ENCODE data around the gene IL3.

IL3 gene

GRCh38 chr5:132081458-132081857 is 21.0 kb downstream of the IL3 start:
- Mint-ChIP-seq H3K27ac (peak overlapping the region; percentile 22), H3K9me3 (no peaks in the 10 kb centered on the region), H3K4me3 (no peak overlapping the region), H3K27me3 (no peaks in the 10 kb centered on the region), H3K36me3 (ENCODE audit: low read depth) (peaks cover under 1% of the 10 kb centered on the region), H3K4me1 (ENCODE audit: low read depth) (peaks cover 76% of the 10 kb centered on the region)
- DNase-seq, result no peak

GRCh38 chr5:132082329-132083023 is 22.0 kb downstream of the IL3 start:
- Mint-ChIP-seq H3K4me3 (peak overlapping the region; percentile 18), H3K4me1 (ENCODE audit: low read depth) (peaks cover 68% of the 10 kb centered on the region), H3K27me3 (no peaks in the 10 kb centered on the region), H3K27ac (peak overlapping the region; percentile 88), H3K9me3 (no peaks in the 10 kb centered on the region), H3K36me3 (ENCODE audit: low read depth) (no peaks in the 10 kb centered on the region)
- peak; percentile 42 for DNase-seq

- peak overlapping the region; percentile 88 for H3K27ac Mint-ChIP-seq
- no peaks in the 10 kb centered on the region for H3K9me3 Mint-ChIP-seq
Measured at GRCh38 chr5:132083071-132083678, 22.7 kb downstream of the IL3 start.

GRCh38 chr5:132085686-132086085 is 25.2 kb downstream of the IL3 start:
- DNase-seq, result peak; percentile 29
- Mint-ChIP-seq H3K4me3 (no peak overlapping the region), H3K4me1 (ENCODE audit: low read depth) (peaks cover 61% of the 10 kb centered on the region), H3K27me3 (no peaks in the 10 kb centered on the region), H3K27ac (peak overlapping the region; percentile 19), H3K36me3 (ENCODE audit: low read depth) (no peaks in the 10 kb centered on the region), H3K9me3 (peaks cover 3% of the 10 kb centered on the region)

More at GRCh38 chr5:132083071-132083678, 22.7 kb downstream of the IL3 start:
- Mint-ChIP-seq H3K36me3 (ENCODE audit: low read depth) (no peaks in the 10 kb centered on the region), H3K4me3 (peak overlapping the region; percentile 18), H3K4me1 (ENCODE audit: low read depth) (peaks cover 63% of the 10 kb centered on the region), H3K27me3 (no peaks in the 10 kb centered on the region)
- peak; percentile 68 for DNase-seq

- no peaks in the 10 kb centered on the region for H3K36me3 Mint-ChIP-seq (ENCODE audit: low read depth)
- H3K4me3 Mint-ChIP-seq, result no peak overlapping the region
- H3K27me3 Mint-ChIP-seq, result no peaks in the 10 kb centered on the region
- no peak overlapping the region for H3K27ac Mint-ChIP-seq
- H3K9me3 Mint-ChIP-seq, result peaks cover 3% of the 10 kb centered on the region
- peak; percentile 26 for DNase-seq
- peaks cover 61% of the 10 kb centered on the region for H3K4me1 Mint-ChIP-seq (ENCODE audit: low read depth)
Measured at GRCh38 chr5:132086277-132086794, 25.9 kb downstream of the IL3 start.

GRCh38 chr5:132087176-132087575 is 26.7 kb downstream of the IL3 start:
- no peaks in the 10 kb centered on the region for H3K27me3 Mint-ChIP-seq
- H3K4me3 Mint-ChIP-seq, result no peak overlapping the region
- no peak overlapping the region for H3K27ac Mint-ChIP-seq
- peak; percentile 30 for DNase-seq
- no peaks in the 10 kb centered on the region for H3K36me3 Mint-ChIP-seq (ENCODE audit: low read depth)
- peaks cover 3% of the 10 kb centered on the region for H3K9me3 Mint-ChIP-seq
- H3K4me1 Mint-ChIP-seq (ENCODE audit: low read depth), result peaks cover 53% of the 10 kb centered on the region

- Mint-ChIP-seq H3K27ac (no peak overlapping the region), H3K9me3 (peaks cover 3% of the 10 kb centered on the region), H3K4me3 (no peak overlapping the region)
Measured at GRCh38 chr5:132087661-132088060, 27.2 kb downstream of the IL3 start.

GRCh38 chr5:132089363-132089762 is 28.9 kb downstream of the IL3 start:
- Mint-ChIP-seq H3K4me1 (ENCODE audit: low read depth) (peaks cover 39% of the 10 kb centered on the region), H3K27me3 (peaks cover 4% of the 10 kb centered on the region), H3K9me3 (peaks cover 3% of the 10 kb centered on the region), H3K27ac (no peak overlapping the region), H3K36me3 (ENCODE audit: low read depth) (no peaks in the 10 kb centered on the region), H3K4me3 (no peak overlapping the region)
- DNase-seq, result no peak

More at GRCh38 chr5:132087661-132088060, 27.2 kb downstream of the IL3 start:
- DNase-seq, result peak; percentile 29
- H3K36me3 Mint-ChIP-seq (ENCODE audit: low read depth), result no peaks in the 10 kb centered on the region
- H3K4me1 Mint-ChIP-seq (ENCODE audit: low read depth), result peaks cover 48% of the 10 kb centered on the region
- no peaks in the 10 kb centered on the region for H3K27me3 Mint-ChIP-seq

GRCh38 chr5:132090107-132090506 is 29.7 kb downstream of the IL3 start:
- DNase-seq, result peak; percentile 28
- Mint-ChIP-seq H3K4me1 (ENCODE audit: low read depth) (peaks cover 42% of the 10 kb centered on the region), H3K27ac (no peak overlapping the region), H3K36me3 (ENCODE audit: low read depth) (no peaks in the 10 kb centered on the region), H3K27me3 (peaks cover 4% of the 10 kb centered on the region), H3K4me3 (no peak overlapping the region), H3K9me3 (peaks cover 3% of the 10 kb centered on the region)

- Mint-ChIP-seq H3K36me3 (ENCODE audit: low read depth) (no peaks in the 10 kb centered on the region), H3K4me3 (no peak overlapping the region), H3K27ac (no peak overlapping the region), H3K4me1 (ENCODE audit: low read depth) (peaks cover 57% of the 10 kb centered on the region), H3K9me3 (peaks cover 3% of the 10 kb centered on the region), H3K27me3 (peaks cover 4% of the 10 kb centered on the region)
- DNase-seq, result peak; percentile 9
Measured at GRCh38 chr5:132093271-132093670, 32.8 kb downstream of the IL3 start.

- peaks cover 4% of the 10 kb centered on the region for H3K27me3 Mint-ChIP-seq
- H3K4me1 Mint-ChIP-seq (ENCODE audit: low read depth), result peaks cover 65% of the 10 kb centered on the region
- H3K4me3 Mint-ChIP-seq, result no peak overlapping the region
- peaks cover 3% of the 10 kb centered on the region for H3K9me3 Mint-ChIP-seq
- H3K36me3 Mint-ChIP-seq (ENCODE audit: low read depth), result no peaks in the 10 kb centered on the region
- H3K27ac Mint-ChIP-seq, result no peak overlapping the region
- DNase-seq, result peak; percentile 34
Measured at GRCh38 chr5:132094393-132095076, 34.1 kb downstream of the IL3 start.

GRCh38 chr5:132095077-132095410 is 34.6 kb downstream of the IL3 start:
- Mint-ChIP-seq H3K9me3 (peaks cover 1% of the 10 kb centered on the region), H3K4me3 (no peak overlapping the region), H3K27ac (peak overlapping the region; percentile 53), H3K36me3 (ENCODE audit: low read depth) (no peaks in the 10 kb centered on the region), H3K27me3 (peaks cover 4% of the 10 kb centered on the region), H3K4me1 (ENCODE audit: low read depth) (peaks cover 65% of the 10 kb centered on the region)
- peak; percentile 35 for DNase-seq

GRCh38 chr5:132095424-132095972 is 35.0 kb downstream of the IL3 start:
- peaks cover 65% of the 10 kb centered on the region for H3K4me1 Mint-ChIP-seq (ENCODE audit: low read depth)

GRCh38 chr5:132096904-132097303 is 36.4 kb downstream of the IL3 start:
- Mint-ChIP-seq H3K4me1 (ENCODE audit: low read depth) (peaks cover 77% of the 10 kb centered on the region), H3K9me3 (no peaks in the 10 kb centered on the region), H3K36me3 (ENCODE audit: low read depth) (no peaks in the 10 kb centered on the region), H3K27me3 (peaks cover 4% of the 10 kb centered on the region), H3K4me3 (no peak overlapping the region), H3K27ac (peak overlapping the region; percentile 73)
- DNase-seq, result no peak

More at GRCh38 chr5:132095424-132095972, 35.0 kb downstream of the IL3 start:
- no peaks in the 10 kb centered on the region for H3K36me3 Mint-ChIP-seq (ENCODE audit: low read depth)
- peaks cover 4% of the 10 kb centered on the region for H3K27me3 Mint-ChIP-seq
- H3K4me3 Mint-ChIP-seq, result no peak overlapping the region
- no peaks in the 10 kb centered on the region for H3K9me3 Mint-ChIP-seq
- peak overlapping the region; percentile 18 for H3K27ac Mint-ChIP-seq
- DNase-seq, result no peak

Data from activated T-cell treated with anti-CD3 and anti-CD28 coated beads, Interleukin-2, amount 50 U/mL, for 24 hours (primary cell).